Measurements from ENCODE around the gene SRSF2. TPM values are rescaled to one million over a fixed set of nuclear protein-coding genes. Genes with fewer than 3 reads are reported as not detected.
"Not testable (repeated sequence)": the region's sequence is repeated elsewhere in the genome, so short reads cannot be mapped to it uniquely, and the experiment has no call there.

Gene SRSF2
- polyA plus RNA-seq, 4 donors = 361 to 455 (median 424) TPM

- no peak for DNase-seq (ENCODE audit: low read depth in 4 of 4, low spot score in 3 of 4)
These were observed 34.0 kb downstream of the SRSF2 start for GRCh38 chr17:76702941-76703637.

GRCh38 chr17:76702076-76702475 lies 35.1 kb downstream of the SRSF2 start:
- no peak for DNase-seq (ENCODE audit: low read depth in 4 of 4, low spot score in 3 of 4)

- DNase-seq (ENCODE audit: low read depth in 4 of 4, low spot score in 3 of 4) = no peak
These were observed 35.6 kb downstream of the SRSF2 start for GRCh38 chr17:76701471-76701967.

GRCh38 chr17:76700617-76701470 lies 36.3 kb downstream of the SRSF2 start:
- no peak for DNase-seq (ENCODE audit: low read depth in 4 of 4, low spot score in 3 of 4)

GRCh38 chr17:76700270-76700616 lies 36.9 kb downstream of the SRSF2 start:
- DNase-seq (ENCODE audit: low read depth in 4 of 4, low spot score in 3 of 4) = no peak

GRCh38 chr17:76698466-76698977 lies 38.6 kb downstream of the SRSF2 start:
- not testable (repeated sequence) for DNase-seq (ENCODE audit: low read depth in 4 of 4, low spot score in 3 of 4)

DNA sequence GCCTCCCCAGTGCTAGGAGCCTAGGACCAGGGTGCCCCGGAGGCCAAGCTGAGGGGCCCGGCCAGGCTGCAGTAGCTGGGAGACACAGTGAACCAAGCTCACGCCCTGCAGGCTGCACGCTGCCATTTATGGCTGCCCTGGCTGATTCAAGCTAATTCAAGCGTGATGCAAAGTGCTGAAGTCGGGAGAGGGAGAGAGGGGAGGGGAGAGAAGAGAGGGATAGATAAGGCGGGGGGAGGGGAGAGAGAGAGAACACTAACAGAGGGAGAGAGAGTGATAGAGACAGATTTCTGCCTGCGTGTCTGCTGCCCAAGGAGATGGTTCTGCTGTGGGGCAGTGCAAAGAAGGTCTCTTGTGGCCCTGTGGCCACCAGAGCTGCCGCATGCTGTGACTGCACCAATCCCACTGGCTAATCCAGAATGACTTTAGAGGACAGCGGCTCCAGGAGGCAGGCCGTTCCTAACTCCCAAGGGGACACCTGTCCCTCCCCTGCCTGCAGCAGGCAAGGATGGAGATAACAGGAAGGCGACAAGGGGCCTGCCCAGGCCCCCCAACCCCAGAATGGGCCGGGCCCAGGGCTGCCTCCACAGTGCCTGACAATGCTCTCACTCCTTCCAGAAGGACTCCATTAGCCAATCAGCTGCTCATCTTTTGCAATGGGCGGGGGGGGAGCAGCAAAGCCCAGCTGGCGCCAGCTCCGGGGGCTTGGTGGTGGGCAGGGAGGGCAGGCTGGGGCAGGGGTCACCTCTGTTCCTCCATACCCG lies 39.2 kb downstream of the SRSF2 start:
- DNase-seq (ENCODE audit: low read depth in 4 of 4, low spot score in 3 of 4) = no peak

DNA sequence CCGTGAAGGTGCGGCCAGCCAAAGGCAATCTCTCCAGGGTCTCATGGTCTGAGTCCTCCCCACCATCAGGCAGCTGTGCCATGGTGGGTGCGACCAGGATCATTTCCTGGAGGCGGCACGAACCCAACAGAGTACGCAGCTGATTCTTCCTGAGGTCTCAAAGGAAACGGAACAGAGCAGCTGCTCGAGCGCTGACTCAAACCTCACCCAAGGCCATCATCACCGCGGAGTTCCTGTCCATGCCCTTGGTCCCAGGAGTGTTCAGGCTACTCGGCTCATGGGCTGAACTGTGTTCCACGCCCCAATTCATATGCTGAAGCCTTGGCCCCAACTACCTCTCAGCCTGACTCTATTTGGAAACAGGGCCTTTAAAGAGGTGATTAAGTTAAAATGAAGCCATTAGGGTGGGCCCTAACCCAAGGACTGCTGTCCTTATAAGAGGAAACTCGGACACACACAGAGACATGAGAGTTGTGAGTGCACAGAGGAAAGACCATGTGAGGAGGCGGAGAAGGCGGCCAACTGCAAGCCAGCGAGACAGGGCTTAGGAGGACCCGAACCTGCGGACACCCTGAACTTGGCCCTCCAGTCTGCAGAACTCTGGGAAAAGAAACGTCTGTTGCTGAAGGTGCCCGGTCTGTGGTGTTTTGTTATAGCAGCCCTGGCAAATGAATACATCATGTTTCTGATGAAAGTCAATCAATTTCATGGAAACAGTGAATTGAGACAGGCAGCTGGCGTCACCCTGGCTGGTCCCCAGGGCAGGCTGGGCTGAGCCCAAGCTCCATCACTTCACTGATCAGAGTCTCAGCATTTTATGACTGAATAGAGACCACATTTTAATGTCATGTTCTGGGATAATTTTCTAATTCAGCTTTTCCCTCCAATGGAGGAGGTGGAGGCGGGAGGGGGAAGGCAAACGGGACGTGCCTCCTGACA lies 40.1 kb downstream of the SRSF2 start:
- DNase-seq (ENCODE audit: low read depth in 4 of 4, low spot score in 3 of 4) = no peak

DNA sequence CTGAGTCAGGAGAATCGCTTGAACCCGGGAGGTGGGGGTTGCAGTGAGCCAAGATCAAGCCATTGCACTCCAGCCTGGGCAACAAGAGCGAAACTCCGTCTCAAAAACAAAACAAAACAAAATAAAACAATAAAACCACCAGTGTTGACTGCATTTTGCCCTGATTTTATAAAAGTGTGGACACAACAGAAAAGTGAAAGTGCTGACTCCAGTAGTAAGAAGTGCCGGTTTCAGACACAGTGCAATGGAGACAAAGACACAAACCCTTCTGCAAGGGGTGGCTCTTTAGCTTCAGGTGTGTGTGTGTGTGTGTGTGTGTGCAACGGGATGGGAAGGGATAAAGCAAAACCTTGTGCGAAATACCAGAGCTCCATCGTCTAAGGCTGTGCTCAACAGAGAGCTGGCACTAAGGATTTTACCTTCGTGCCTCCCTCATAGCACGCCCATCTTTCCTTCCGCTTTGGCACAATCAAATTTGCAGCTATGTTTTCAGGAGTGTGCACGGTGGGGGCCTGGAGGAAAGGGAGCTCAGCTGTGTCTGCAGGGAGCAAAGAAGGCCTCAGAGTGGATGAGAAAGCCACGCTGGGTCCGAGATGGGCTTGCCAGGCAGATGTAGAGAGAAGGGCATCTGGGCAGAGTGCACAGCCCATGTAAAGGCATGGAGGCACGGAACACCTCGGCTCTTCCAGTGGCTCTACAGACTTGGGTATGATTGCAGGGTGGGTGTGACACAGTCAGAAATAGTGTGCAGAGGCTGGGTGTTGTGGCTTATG lies 41.9 kb downstream of the SRSF2 start:
- no peak for DNase-seq (ENCODE audit: low read depth in 4 of 4, low spot score in 3 of 4)

DNA sequence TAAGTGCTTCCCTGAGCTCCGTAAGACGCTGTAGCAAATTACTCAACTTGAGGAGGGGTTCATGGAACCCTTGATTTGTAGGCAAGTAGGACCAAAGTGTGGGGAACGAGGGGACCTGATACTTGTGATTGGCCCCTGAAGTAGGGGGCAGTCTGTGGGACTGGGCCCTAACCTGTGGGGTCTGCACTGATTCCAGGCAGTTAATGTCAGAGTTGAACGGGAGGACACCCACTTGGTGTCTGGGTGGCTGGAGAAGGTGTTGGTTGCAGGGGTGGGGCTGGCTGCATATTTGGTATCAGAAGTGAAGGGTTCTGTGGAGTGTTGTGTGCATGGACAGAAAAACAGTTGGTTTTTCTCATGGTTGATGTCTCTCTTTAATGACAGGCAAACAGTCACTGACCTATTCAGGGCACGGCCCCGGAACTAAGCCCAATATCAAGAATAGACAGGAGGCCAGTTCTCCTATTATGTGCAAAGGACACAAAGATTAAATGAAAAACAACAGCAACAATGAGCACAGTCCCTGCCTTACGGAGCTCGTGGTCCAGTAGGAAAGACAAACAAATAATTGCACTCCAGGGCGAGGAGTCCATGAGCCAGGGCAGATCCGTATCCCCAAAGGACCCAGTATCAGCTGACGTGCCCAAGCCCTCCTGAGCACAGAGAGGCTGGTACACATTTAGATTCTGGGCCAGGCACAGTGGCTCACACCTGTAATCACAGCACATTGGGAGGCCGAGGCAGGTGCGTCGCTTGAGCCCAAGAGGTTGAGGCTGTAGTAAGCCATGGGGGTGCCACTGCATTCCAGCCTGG lies 45.5 kb downstream of the SRSF2 start:
- no peak for DNase-seq (ENCODE audit: low read depth in 4 of 4, low spot score in 3 of 4)

DNA sequence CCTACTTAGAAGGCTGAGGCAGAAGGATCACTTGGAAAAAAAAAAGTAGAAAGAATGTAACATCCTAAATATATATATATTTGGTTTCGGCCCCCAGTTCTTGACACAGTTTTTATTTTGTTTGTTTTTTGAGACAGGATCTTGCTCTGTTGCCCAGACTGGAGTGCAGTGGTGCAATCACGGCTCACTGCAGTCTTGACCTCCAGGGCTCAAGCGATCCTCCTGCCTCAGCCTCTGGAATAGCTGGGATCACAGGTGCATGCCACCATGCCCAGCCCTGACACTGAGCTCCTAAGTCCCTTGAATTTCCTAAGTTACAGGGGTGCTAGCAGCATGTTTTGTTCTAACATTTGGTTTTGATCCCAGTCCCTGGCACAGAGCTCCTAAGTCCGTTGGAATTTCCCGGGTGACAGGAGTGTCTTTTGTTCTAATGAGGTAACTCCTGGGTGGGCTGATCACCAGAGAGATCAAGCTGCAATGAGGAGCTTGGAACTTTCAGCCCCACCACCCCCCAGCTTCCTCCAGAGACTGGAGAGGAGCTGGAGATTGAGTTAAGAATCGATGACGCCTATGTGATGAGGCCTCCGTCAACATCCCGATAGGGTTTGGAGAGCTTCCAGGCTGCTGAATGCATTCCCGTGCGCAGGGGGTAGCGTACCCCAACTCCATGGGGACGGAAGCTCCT lies 46.4 kb downstream of the SRSF2 start:
- DNase-seq (ENCODE audit: low read depth in 4 of 4, low spot score in 3 of 4) = no peak

DNA sequence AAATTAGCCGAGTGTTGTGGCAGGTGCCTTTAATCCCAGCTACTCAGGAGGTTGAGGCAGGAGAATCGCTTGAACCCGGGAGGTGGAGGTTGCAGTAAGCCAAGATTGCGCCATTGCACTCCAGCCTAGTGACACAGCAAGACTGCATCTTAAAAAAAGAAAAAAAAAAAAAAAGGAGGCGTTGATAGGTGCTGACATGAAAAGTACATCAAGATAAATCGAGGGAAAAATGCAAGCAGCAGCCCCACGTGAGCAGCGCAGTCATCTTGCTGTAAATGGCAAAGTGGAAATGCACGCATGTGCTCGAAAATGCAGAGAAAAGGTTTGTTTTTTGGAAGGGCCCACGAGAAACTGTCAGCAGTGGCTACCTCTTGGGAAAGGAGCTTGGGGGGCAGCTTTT lies 47.3 kb downstream of the SRSF2 start:
- DNase-seq (ENCODE audit: low read depth in 4 of 4, low spot score in 3 of 4) = no peak

DNA sequence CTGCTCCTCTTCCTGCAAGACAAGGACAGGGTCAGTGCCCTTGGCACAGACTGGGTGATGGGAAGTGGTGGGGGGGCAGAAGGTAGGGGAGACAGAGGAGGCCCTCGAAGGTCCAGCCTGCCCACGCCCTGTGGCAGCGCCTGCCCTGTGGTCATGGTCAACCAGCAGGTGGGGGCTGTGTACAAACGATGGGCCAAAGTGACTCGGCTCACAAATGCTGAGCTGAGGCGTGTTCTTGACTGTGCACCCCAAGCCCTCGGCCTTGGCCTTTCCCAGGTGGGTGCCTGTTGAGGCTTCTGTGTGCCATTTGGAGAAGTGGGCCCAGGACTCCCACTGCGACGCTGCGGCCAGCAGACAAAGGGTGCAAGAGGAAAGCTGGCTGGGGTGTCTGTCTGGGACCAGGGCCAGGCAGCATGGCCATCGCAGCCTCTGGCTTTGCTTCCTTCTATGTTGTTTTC lies 48.9 kb downstream of the SRSF2 start:
- no peak for DNase-seq (ENCODE audit: low read depth in 4 of 4, low spot score in 3 of 4)

DNA sequence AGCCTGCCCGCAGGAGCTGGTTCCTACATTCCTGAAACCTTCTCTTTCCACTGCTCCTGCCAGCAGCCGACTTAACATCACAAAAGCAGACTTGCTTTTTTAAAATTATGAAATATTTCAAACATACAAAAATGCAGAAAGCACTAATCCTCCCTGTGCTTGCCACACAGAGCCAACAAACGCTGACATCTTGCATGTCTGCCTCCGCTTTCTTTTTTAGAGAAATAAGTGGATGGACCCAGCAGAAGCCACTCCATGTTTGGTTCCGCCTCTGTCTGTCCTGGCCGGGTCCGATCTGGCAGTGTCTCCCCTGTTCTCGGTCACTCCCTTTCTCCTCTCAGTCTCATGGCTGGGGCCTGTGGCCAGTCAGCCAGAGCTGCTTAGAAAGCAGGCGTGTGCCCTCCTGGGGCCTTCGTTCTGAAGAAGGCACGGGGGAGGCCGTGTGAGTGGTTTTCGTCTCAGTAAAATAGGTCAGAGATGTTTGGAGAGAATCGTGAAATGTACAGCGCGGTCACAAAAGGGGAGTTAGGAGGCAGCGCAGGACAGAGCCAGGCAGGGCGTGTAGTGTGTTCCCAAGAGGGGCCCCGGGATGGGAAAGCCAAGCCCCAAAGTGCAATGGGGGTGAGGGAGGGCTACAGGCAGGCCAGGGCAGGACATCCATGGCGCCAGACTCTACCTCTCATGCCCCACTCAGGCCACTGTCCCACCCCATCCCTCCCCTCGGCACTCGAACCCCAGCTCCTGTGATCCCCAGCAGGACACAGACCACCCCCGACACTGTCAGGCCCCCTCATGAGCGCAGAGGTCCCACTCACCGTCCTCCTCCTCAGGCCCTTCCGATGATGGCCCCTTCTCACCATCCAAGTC lies 49.6 kb downstream of the SRSF2 start:
- DNase-seq (ENCODE audit: low read depth in 4 of 4, low spot score in 3 of 4) = no peak

GRCh38 chr17:76686538-76687297 lies 50.4 kb downstream of the SRSF2 start:
- peak in 2 of 4 donors; percentile 73 to 76 for DNase-seq (ENCODE audit: low read depth in 4 of 4, low spot score in 3 of 4)

- DNase-seq (ENCODE audit: low read depth in 4 of 4, low spot score in 3 of 4) = no peak
These were observed 51.3 kb downstream of the SRSF2 start for GRCh38 chr17:76685846-76686245.
